HepG2 (cell line): ENCODE measurements around the gene IMP3. TPM values are rescaled to one million over a fixed set of nuclear protein-coding genes. Genes with fewer than 3 reads are reported as not detected.

ENCODE experiments used
- ATAC-seq: fragments of 200-7000 bp; cut with Tn5 transposase; 3 replicates; pipeline ENCODE4 v1.9.1; 2020; ENCODE audit warnings: mild to moderate bottlenecking, moderate library complexity
- BruUV-seq: library from RNA; stranded (reverse); fragments of 400-500 nt; replicated peaks from 2 replicates; lab custom pipeline; 2021; lab: Mats Ljungman, UMichigan
- CTCF ChIA-PET: fragments of 300-600 bp; formaldehyde crosslinking; extraction: SDS; loops from one replicate; lab custom pipeline; 2021; ENCODE audit warnings: low total read pairs, inconsistent platforms, low intra/inter-chr PET ratio; lab: Yijun Ruan, JAX
- POLR2A ChIA-PET: fragments of 350-600 bp; sonication (Branson Sonifier 250); formaldehyde crosslinking; loops from one replicate; lab custom pipeline; 2020; ENCODE audit warnings: antibody characterized with exemption, inconsistent platforms; lab: Yijun Ruan, JAX
- DNase-seq: peaks from one replicate; pipeline ENCODE4 v3.0.0-alpha.2; 2015; ENCODE audit warnings: low spot score
- FAIRE-seq: peaks from 3 replicates; lab custom pipeline; 2011; peaks lifted over from hg19 to GRCh38; lab: Jason Lieb, UNC
- H2AFZ ChIP-seq: one replicate; pipeline ENCODE4 v1.6.1; 2011; ENCODE audit warnings: low read length, inconsistent platforms
- H3K27ac ChIP-seq: fragments of 300-600 bp; 3 replicates; pipeline ENCODE4 v1.8.0; 2011; ENCODE audit warnings: mixed run types, mild to moderate bottlenecking, mixed read lengths, low read length, inconsistent platforms; ENCODE audit not compliant: insufficient read depth; ENCODE audit errors: extremely low read length
- H3K27me3 ChIP-seq, 2 experiments: fragments of 200-600 bp in 1 of 2; 2 replicates in 1 of 2; 3 replicates in 1 of 2; pipeline versions ENCODE4 v1.6.0 to v1.8.0; 2011; ENCODE audit warnings: low read length in 2 of 2, mild to moderate bottlenecking in 2 of 2, moderate library complexity in 2 of 2, inconsistent platforms in 1 of 2; ENCODE audit not compliant: insufficient read depth in 2 of 2, control insufficient read depth in 1 of 2
- H3K36me3 ChIP-seq, 2 experiments: fragments of 200-600 bp in 1 of 2; replicated peaks in 1 of 2; 2 replicates in 1 of 2; 3 replicates in 1 of 2; pipeline versions ENCODE4 v1.5.1 to v1.8.0; 2011; ENCODE audit warnings: low read length in 2 of 2, inconsistent platforms in 1 of 2; ENCODE audit not compliant: insufficient read depth in 2 of 2, control insufficient read depth in 1 of 2
- H3K4me1 ChIP-seq: 2 replicates; pipeline ENCODE4 v1.5.1; 2012; ENCODE audit warnings: low read length, inconsistent platforms; ENCODE audit not compliant: insufficient read depth
- H3K4me2 ChIP-seq: 2 replicates; pipeline ENCODE4 v1.6.0; 2011; ENCODE audit warnings: low read depth, low read length, inconsistent platforms
- H3K4me3 ChIP-seq, 3 experiments: fragments of 200-600 bp in 1 of 3; sonication (generic), shearing (Covaris generic) in 1 of 3; replicated peaks in 1 of 3; 2 replicates each; pipeline ENCODE4 v1.5.1; 2011 to 2016; ENCODE audit warnings: low read length in 3 of 3, inconsistent platforms in 2 of 3, low read depth in 2 of 3, mild to moderate bottlenecking in 2 of 3, control low read depth in 1 of 3, mixed read lengths in 1 of 3; ENCODE audit not compliant: insufficient read depth in 1 of 3
- H3K79me2 ChIP-seq: one replicate; pipeline ENCODE4 v1.6.1; 2011; ENCODE audit warnings: low read length, inconsistent platforms; ENCODE audit not compliant: insufficient read depth
- H3K9ac ChIP-seq: 2 replicates; pipeline ENCODE4 v1.6.0; 2011; ENCODE audit warnings: mild to moderate bottlenecking, low read depth, low read length, inconsistent platforms; ENCODE audit not compliant: insufficient read depth
- H3K9me3 ChIP-seq: 2 replicates; pipeline ENCODE4 v1.5.1; 2012; ENCODE audit warnings: mild to moderate bottlenecking, low read length
- H4K20me1 ChIP-seq: 2 replicates; pipeline ENCODE4 v1.6.0; 2011; ENCODE audit warnings: inconsistent platforms, mild to moderate bottlenecking, low read length, moderate library complexity; ENCODE audit not compliant: insufficient read depth
- CREB1 ChIP-seq, 2 experiments: fragments of 450-650 bp in 1 of 2; IDR thresholded peaks; 2 replicates each; pipeline ENCODE4 v1.6.1; 2016 to 2017; ENCODE audit warnings: control low read depth in 1 of 2, mild to moderate bottlenecking in 1 of 2, missing compliant biosample characterization in 1 of 2, missing genetic modification characterization in 1 of 2
- MAZ ChIP-seq, 2 experiments: sonication (generic) in 1 of 2; formaldehyde crosslinking in 1 of 2; IDR thresholded peaks; 2 replicates each; pipeline versions ENCODE4 v1.5.0 to v1.6.1; 2012 to 2020; ENCODE audit warnings: low read depth in 2 of 2, mild to moderate bottlenecking in 2 of 2, borderline replicate concordance in 1 of 2, improper control_type of control experiment in 1 of 2, low read length in 1 of 2, missing genetic modification reagents in 1 of 2, moderate library complexity in 1 of 2
- PAX8 ChIP-seq: sonication (generic); formaldehyde crosslinking; IDR thresholded peaks from 2 replicates; pipeline ENCODE4 v1.8.0; 2022; ENCODE audit warnings: mild to moderate bottlenecking, missing genetic modification reagents, borderline replicate concordance
- UBTF ChIP-seq: sonication (generic); formaldehyde crosslinking; IDR thresholded peaks from 2 replicates; pipeline ENCODE4 v1.4.0; 2020; ENCODE audit warnings: mild to moderate bottlenecking, missing genetic modification reagents
- ZNF225 ChIP-seq: sonication (generic); formaldehyde crosslinking; IDR thresholded peaks from 2 replicates; pipeline ENCODE4 v1.4.0; 2020; ENCODE audit warnings: mild to moderate bottlenecking, missing genetic modification reagents
- ZNF260 ChIP-seq: sonication (generic); formaldehyde crosslinking; IDR thresholded peaks from 2 replicates; pipeline ENCODE4 v1.4.0; 2020; ENCODE audit warnings: missing genetic modification reagents, low read depth, mild to moderate bottlenecking, borderline replicate concordance
- WGBS: methylation state at CpG from one replicate; pipeline ENCODE4 v1.1.6; 2017; ENCODE audit warnings: low lambda C conversion rate; 5-methylcytosine and 5-hydroxymethylcytosine counted together
- in situ Hi-C: cut with HindIII; loops from 2 replicates; pipeline ENCODE4 v1.10.0; 2017; ENCODE audit warnings: low pct_unique_long_range_greater_than_20kb; ENCODE audit not compliant: extremely low pct_ligation_motif_present
- intact Hi-C: fragments of 100-400 bp; cut with micrococcal nuclease; formaldehyde crosslinking; loops from one replicate; pipeline ENCODE4 v1.10.0; 2022; ENCODE audit not compliant: unreplicated experiment
- polyA plus RNA-seq, 8 experiments: library from polyadenylated mRNA; depleted of rRNA in 3 of 8; stranded (reverse) in 7 of 8; unstranded in 1 of 8; fragments of >200 nt; fragmentation: Illumina TruSeq in 4 of 8; extraction: Trizol in 4 of 8; gene quantifications; 2 replicates each; pipeline versions ENCODE4 v1.2.1 to v1.2.3, GENCODE V29; 2011 to 2016; ENCODE audit warnings: low read depth in 4 of 8, missing spikeins in 1 of 8, mixed read lengths in 1 of 8; ENCODE audit not compliant: insufficient read depth in 1 of 8
- total RNA-seq, 5 experiments: library from RNA; depleted of rRNA; stranded (reverse); fragments of >200 nt; fragmentation: Illumina TruSeq; extraction: Trizol; gene quantifications; 2 replicates each; pipeline ENCODE4 v1.2.3, GENCODE V29; 2016; ENCODE audit warnings: low read depth in 1 of 5

IMP3 gene
- total and polyA plus RNA-seq, 2 of the 13 experiments (the other 11 are each of a cell fraction or from before 2014, with no cell fraction given): 38.3 to 143 TPM

- no peak overlapping the region for H3K27ac ChIP-seq
- no TSS peak for BruUV-seq
- H3K4me3 ChIP-seq: no peak overlapping the region
- H3K4me2 ChIP-seq: no peak overlapping the region
- in situ Hi-C loops (no loop called here), intact Hi-C loops (no loop called here)
- no peak overlapping the region for H2AFZ ChIP-seq
- TF ChIP-seq ZNF260: no peak
- no peak for TF ChIP-seq PAX8 (CRISPR knock-in tag)
- no peak for TF ChIP-seq UBTF (CRISPR knock-in tag)
- TF ChIP-seq CREB1 (IDR thresholded peaks at IDR 0.05): no peak
- TF ChIP-seq CREB1 (CRISPR knock-in tag; IDR thresholded peaks at IDR 0.05): no peak
- no peak for TF ChIP-seq MAZ (IDR thresholded peaks at IDR 0.05; ENCODE audit: borderline replicate concordance, low read depth, low read length)
- TF ChIP-seq MAZ (CRISPR knock-in tag; IDR thresholded peaks at IDR 0.05; ENCODE audit: low read depth): no peak
- TF ChIP-seq ZNF225: no peak
- DNase-seq: no peak
- ChIA-PET POLR2A (interaction anchor here (0.6 kb wide), 1 partner anchor 7 kb away, joined by 3 read pairs; no protein-coding TSS in a partner anchor), CTCF (no interaction called here)
- no peaks in the 10 kb centered on the region for H3K4me1 ChIP-seq
- H3K27me3 ChIP-seq: no peaks in the 10 kb centered on the region
- no peaks in the 10 kb centered on the region for H4K20me1 ChIP-seq
- WGBS: 97% methylated on average over 2 of the region's 3 CpGs
- no peaks in the 10 kb centered on the region for H3K9me3 ChIP-seq
- peaks cover 8 to 24% of the 10 kb centered on the region in 2 experiments; a peak in 4 of 5 replicates for H3K36me3 ChIP-seq
- no peak for ATAC-seq
- H3K9ac ChIP-seq: no peak overlapping the region
- H3K79me2 ChIP-seq: no peaks in the 10 kb centered on the region
- no peak for FAIRE-seq
These were observed 43.2 kb downstream of the IMP3 start for GRCh38 chr15:75596703-75597345.
